Endothelial cell of umbilical vein (primary cell): ENCODE measurements around the gene SGK1. TPM values are rescaled to one million over a fixed set of nuclear protein-coding genes. Genes with fewer than 3 reads are reported as not detected.
"Not testable (repeated sequence)": the region's sequence is repeated elsewhere in the genome, so short reads cannot be mapped to it uniquely, and the experiment has no call there.

Source experiments
- BruUV-seq: library from RNA; stranded (reverse); fragments of 400-500 nt; replicated peaks from 2 replicates; lab custom pipeline; 2021; lab: Mats Ljungman, UMichigan
- CTCF ChIA-PET: fragments of 300-600, 350-600 bp; sonication (Branson Sonifier 250); formaldehyde crosslinking; loops from one replicate; lab custom pipeline; 2021; ENCODE audit warnings: antibody characterized with exemption, inconsistent platforms; lab: Charles Lee
- POLR2A ChIA-PET: fragments of 300-600, 350-600 bp; sonication (Branson Sonifier 250); formaldehyde crosslinking; loops from one replicate; lab custom pipeline; 2021; ENCODE audit warnings: antibody characterized with exemption, inconsistent platforms; lab: Charles Lee
- DNase-seq: peaks from one replicate; pipeline ENCODE4 v3.0.0-alpha.2; 2011; ENCODE audit warnings: low read depth, low spot score
- FAIRE-seq: peaks from 2 replicates; lab custom pipeline; 2011; peaks lifted over from hg19 to GRCh38; lab: Jason Lieb, UNC
- H2AFZ ChIP-seq: 2 replicates; pipeline ENCODE4 v1.6.0; 2012; ENCODE audit warnings: low read depth, low read length, control low read depth, inconsistent platforms
- H3K27ac ChIP-seq: 2 replicates; pipeline ENCODE4 v1.5.1; 2011; ENCODE audit warnings: low read depth, mild to moderate bottlenecking, control low read depth, low read length, moderate library complexity; ENCODE audit not compliant: insufficient read depth
- H3K27me3 ChIP-seq, 2 experiments: 2 replicates each; pipeline versions ENCODE4 v1.6.0 to v1.6.1; 2011; ENCODE audit warnings: low read length in 2 of 2, mixed read lengths in 1 of 2; ENCODE audit not compliant: control insufficient read depth in 2 of 2, insufficient read depth in 2 of 2
- H3K36me3 ChIP-seq, 2 experiments: 2 replicates in 1 of 2; 3 replicates in 1 of 2; pipeline ENCODE4 v1.5.1; 2011; ENCODE audit warnings: low read length in 2 of 2, mild to moderate bottlenecking in 1 of 2, moderate library complexity in 1 of 2; ENCODE audit not compliant: control insufficient read depth in 2 of 2, insufficient read depth in 2 of 2; ENCODE audit errors: extremely low read depth in 1 of 2
- H3K4me1 ChIP-seq: 3 replicates; pipeline ENCODE4 v1.5.1; 2011; ENCODE audit warnings: mild to moderate bottlenecking, low read length; ENCODE audit not compliant: control insufficient read depth, insufficient read depth; ENCODE audit errors: extremely low read depth
- H3K4me2 ChIP-seq: 2 replicates; pipeline ENCODE4 v1.6.1; 2011; ENCODE audit warnings: low read length, control low read depth, mixed read lengths; ENCODE audit not compliant: insufficient read depth
- H3K4me3 ChIP-seq, 3 experiments: fragments of 200-600 bp in 1 of 3; sonication (generic), shearing (Covaris generic) in 1 of 3; replicated peaks in 1 of 3; 2 replicates each; pipeline ENCODE4 v1.5.1; 2011 to 2016; ENCODE audit warnings: control low read depth in 3 of 3, low read length in 3 of 3, mild to moderate bottlenecking in 2 of 3, inconsistent platforms in 1 of 3, low read depth in 1 of 3, moderate library complexity in 1 of 3; ENCODE audit not compliant: insufficient read depth in 1 of 3
- H3K79me2 ChIP-seq: 2 replicates; pipeline ENCODE4 v1.6.0; 2012; ENCODE audit warnings: low read length, inconsistent platforms; ENCODE audit not compliant: control insufficient read depth, insufficient read depth
- H3K9ac ChIP-seq: replicated peaks from 2 replicates; pipeline ENCODE3; 2011; ENCODE audit warnings: low read length, control low read depth; ENCODE audit not compliant: insufficient read depth; ENCODE audit errors: extremely low read depth
- H3K9me1 ChIP-seq: replicated peaks from 3 replicates; pipeline ENCODE4 v1.6.0; 2011; ENCODE audit warnings: mild to moderate bottlenecking, low read length; ENCODE audit not compliant: control insufficient read depth, insufficient read depth; ENCODE audit errors: extremely low read depth
- H3K9me3 ChIP-seq: replicated peaks from 2 replicates; pipeline ENCODE4 v1.5.1; 2012; ENCODE audit warnings: low read length, inconsistent platforms; ENCODE audit not compliant: control insufficient read depth, insufficient read depth
- H4K20me1 ChIP-seq: replicated peaks from 2 replicates; pipeline ENCODE3; 2011; ENCODE audit warnings: mild to moderate bottlenecking, low read length; ENCODE audit not compliant: control insufficient read depth, insufficient read depth; ENCODE audit errors: extremely low read depth
- EZH2 ChIP-seq: IDR thresholded peaks from 2 replicates; pipeline ENCODE4 v1.6.1; 2012; ENCODE audit warnings: borderline replicate concordance, low read depth, mild to moderate bottlenecking, moderate library complexity, low read length, inconsistent platforms; ENCODE audit not compliant: severe bottlenecking
- FOS ChIP-seq: IDR thresholded peaks from 2 replicates; pipeline ENCODE4 v1.6.1; 2011; ENCODE audit warnings: mild to moderate bottlenecking, low read length, moderate library complexity, borderline replicate concordance; ENCODE audit not compliant: insufficient read depth
- GATA2 ChIP-seq: IDR thresholded peaks from 2 replicates; pipeline ENCODE4 v1.7.0; 2011; ENCODE audit warnings: low read depth, mild to moderate bottlenecking, moderate library complexity, mixed read lengths, low read length; ENCODE audit not compliant: insufficient read length, insufficient read depth
- JUN ChIP-seq: IDR thresholded peaks from 2 replicates; pipeline ENCODE4 v1.6.1; 2011; ENCODE audit warnings: borderline replicate concordance, low read depth; ENCODE audit not compliant: insufficient read length, insufficient read depth
- MYC ChIP-seq: IDR thresholded peaks from one replicate; pipeline ENCODE4 v1.6.1; 2011; ENCODE audit warnings: mild to moderate bottlenecking, low read depth, low read length
- POLR2A ChIP-seq: IDR thresholded peaks from 2 replicates; pipeline ENCODE4 v1.6.1; 2012; ENCODE audit warnings: low read depth, mild to moderate bottlenecking, control low read depth, low read length
- POLR2AphosphoS5 ChIP-seq: IDR thresholded peaks from 2 replicates; pipeline ENCODE4 v1.6.1; 2012; ENCODE audit warnings: low read depth, mild to moderate bottlenecking, control low read depth, low read length, moderate library complexity; ENCODE audit not compliant: insufficient read depth
- dilution Hi-C: fragments of 300-500 bp; cut with MboI; formaldehyde crosslinking; loops from one replicate; pipeline ENCODE4 v1.15.0; 2019; ENCODE audit warnings: low sequenced_read_pairs; ENCODE audit not compliant: extremely low pct_ligation_motif_present
- intact Hi-C: fragments of 100-400 bp; cut with micrococcal nuclease; formaldehyde crosslinking; loops from one replicate; pipeline ENCODE4 v1.10.0; 2022
- polyA plus RNA-seq, 4 experiments: library from polyadenylated mRNA; depleted of rRNA in 3 of 4; stranded (reverse) in 3 of 4; unstranded in 1 of 4; fragments of >200 nt; gene quantifications; 2 replicates each; pipeline versions ENCODE4 v1.2.1 to v1.2.3, GENCODE V29; 2011 to 2012; ENCODE audit warnings: missing spikeins in 1 of 4
- total RNA-seq: library from RNA; stranded (reverse); gene quantifications from 2 replicates; pipeline ENCODE4 v1.2.3, GENCODE V29; 2021
- TF ChIP-seq, protein P1 (sequence below): IDR thresholded peaks from 2 replicates; pipeline ENCODE4 v1.6.1; 2011; ENCODE audit not compliant: insufficient read depth, insufficient read length
- TF ChIP-seq, protein P2 (sequence below), 2 donors: IDR thresholded peaks; 1 replicate in 1 of 2; 2 replicates in 1 of 2; pipeline ENCODE4 v1.5.1; 2011; ENCODE audit warnings: low read length in 2 of 2, mild to moderate bottlenecking in 2 of 2, moderate library complexity in 2 of 2, control low read depth in 1 of 2, inconsistent platforms in 1 of 2, low read depth in 1 of 2; ENCODE audit not compliant: insufficient read depth in 1 of 2; ENCODE audit errors: extremely low read depth in 1 of 2

SGK1 gene
- total and polyA plus RNA-seq, 2 donors (not counting 3 experiments of a cell fraction or from before 2014, with no cell fraction given) = 121 to 128 TPM

DNA sequence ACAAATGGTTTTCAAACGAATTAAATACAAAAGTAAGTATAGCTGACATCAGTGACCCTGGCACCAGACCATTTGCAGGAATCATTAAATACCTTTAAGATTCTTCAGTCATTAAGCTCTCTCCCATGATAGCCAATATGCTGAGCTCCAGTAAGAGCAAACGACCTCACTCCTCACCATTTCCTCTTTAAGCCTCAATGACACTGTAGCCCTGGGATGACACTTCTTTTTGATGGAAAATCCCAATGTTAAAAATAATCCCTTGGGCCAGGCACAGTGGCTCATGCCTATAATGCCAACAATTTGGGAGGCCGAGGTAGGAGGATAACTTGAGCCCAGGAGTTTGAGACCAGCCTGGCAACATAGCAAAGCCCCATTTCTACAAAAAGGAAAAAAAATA lies 3.3 kb upstream of the SGK1 start:
- dilution Hi-C loops = no loop called here
- no peaks in the 10 kb centered on the region for H3K79me2 ChIP-seq
- H4K20me1 ChIP-seq = no peaks in the 10 kb centered on the region
- H3K4me2 ChIP-seq = no peak overlapping the region
- no peaks in the 10 kb centered on the region for H3K36me3 ChIP-seq
- intact Hi-C loops = no loop called here
- H3K4me3 ChIP-seq = no peak overlapping the region
- FAIRE-seq (no peak), DNase-seq (no peak)
- no peak overlapping the region for H3K27ac ChIP-seq
- no peak overlapping the region for H3K9ac ChIP-seq
- no peak for TF ChIP-seq GATA2
- no peak for TF ChIP-seq FOS
- no peak for TF ChIP-seq POLR2AphosphoS5
- no peak for TF ChIP-seq EZH2
- TF ChIP-seq JUN = no peak
- TF ChIP-seq, protein P1, sequence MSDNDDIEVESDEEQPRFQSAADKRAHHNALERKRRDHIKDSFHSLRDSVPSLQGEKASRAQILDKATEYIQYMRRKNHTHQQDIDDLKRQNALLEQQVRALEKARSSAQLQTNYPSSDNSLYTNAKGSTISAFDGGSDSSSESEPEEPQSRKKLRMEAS = no peak
- TF ChIP-seq, protein P2, sequence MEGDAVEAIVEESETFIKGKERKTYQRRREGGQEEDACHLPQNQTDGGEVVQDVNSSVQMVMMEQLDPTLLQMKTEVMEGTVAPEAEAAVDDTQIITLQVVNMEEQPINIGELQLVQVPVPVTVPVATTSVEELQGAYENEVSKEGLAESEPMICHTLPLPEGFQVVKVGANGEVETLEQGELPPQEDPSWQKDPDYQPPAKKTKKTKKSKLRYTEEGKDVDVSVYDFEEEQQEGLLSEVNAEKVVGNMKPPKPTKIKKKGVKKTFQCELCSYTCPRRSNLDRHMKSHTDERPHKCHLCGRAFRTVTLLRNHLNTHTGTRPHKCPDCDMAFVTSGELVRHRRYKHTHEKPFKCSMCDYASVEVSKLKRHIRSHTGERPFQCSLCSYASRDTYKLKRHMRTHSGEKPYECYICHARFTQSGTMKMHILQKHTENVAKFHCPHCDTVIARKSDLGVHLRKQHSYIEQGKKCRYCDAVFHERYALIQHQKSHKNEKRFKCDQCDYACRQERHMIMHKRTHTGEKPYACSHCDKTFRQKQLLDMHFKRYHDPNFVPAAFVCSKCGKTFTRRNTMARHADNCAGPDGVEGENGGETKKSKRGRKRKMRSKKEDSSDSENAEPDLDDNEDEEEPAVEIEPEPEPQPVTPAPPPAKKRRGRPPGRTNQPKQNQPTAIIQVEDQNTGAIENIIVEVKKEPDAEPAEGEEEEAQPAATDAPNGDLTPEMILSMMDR (IDR thresholded peaks at IDR 0.05; ENCODE audit: extremely low read depth in 1 of 2, insufficient read depth in 1 of 2, low read depth in 1 of 2, low read length in 2 of 2) = no peak
- no peak for TF ChIP-seq MYC
- TF ChIP-seq POLR2A = no peak
- no peaks in the 10 kb centered on the region for H3K27me3 ChIP-seq
- POLR2A ChIA-PET = no interaction called here
- H2AFZ ChIP-seq = no peak overlapping the region
- BruUV-seq = no TSS peak
- no peaks in the 10 kb centered on the region for H3K9me3 ChIP-seq
- no peaks in the 10 kb centered on the region for H3K9me1 ChIP-seq
- CTCF ChIA-PET = interaction anchor here (0.9 kb wide), 1 partner anchor 11 kb away, joined by 3 read pairs; no protein-coding TSS in a partner anchor
- peaks cover 6% of the 10 kb centered on the region for H3K4me1 ChIP-seq

DNA sequence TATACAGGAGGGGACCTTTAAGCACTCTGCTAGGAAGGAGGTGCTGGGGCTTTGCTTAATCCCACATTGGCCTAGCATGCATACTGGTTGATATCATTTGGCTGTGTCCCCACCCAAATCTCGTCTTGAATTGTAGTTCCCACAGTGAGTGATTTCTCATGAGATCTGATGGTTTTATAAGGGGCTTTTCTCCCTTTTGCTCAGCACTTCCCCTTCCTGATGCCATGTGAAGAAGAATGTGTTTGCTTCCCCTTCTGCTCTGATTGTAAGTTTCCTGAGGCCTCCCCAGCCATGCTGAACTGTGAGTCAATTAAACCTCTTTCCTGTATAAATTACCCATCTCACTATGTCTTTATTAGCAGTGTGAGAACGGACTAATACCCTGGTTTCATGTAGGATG lies 1.8 kb upstream of the SGK1 start:
- H3K79me2 ChIP-seq, DNase-seq, POLR2A ChIA-PET, H3K36me3 ChIP-seq, H4K20me1 ChIP-seq, BruUV-seq, H3K4me1 ChIP-seq, H3K4me2 ChIP-seq, FAIRE-seq, CTCF ChIA-PET, dilution Hi-C loops, H3K9me1 ChIP-seq, H3K9ac ChIP-seq, H3K4me3 ChIP-seq, H3K27me3 ChIP-seq, H3K9me3 ChIP-seq, H2AFZ ChIP-seq, H3K27ac ChIP-seq: not testable (repeated sequence)
- intact Hi-C loops = loop anchor here (5.0 kb wide), 1 partner anchor 93 kb away; no protein-coding TSS in a partner anchor
